ENCODE results near the gene INHBC.

Gene INHBC

GRCh38 chr12:57470286-57470969, 35.8 kb downstream of the INHBC start:
- no peak for DNase-seq

GRCh38 chr12:57470970-57471656, 36.5 kb downstream of the INHBC start:
- no peak for DNase-seq

GRCh38 chr12:57471661-57472060, 37.1 kb downstream of the INHBC start:
- DNase-seq, result no peak

- DNase-seq, result no peak
These were observed 37.8 kb downstream of the INHBC start for GRCh38 chr12:57472391-57472790.

GRCh38 chr12:57473392-57473791, 38.8 kb downstream of the INHBC start:
- no peak for DNase-seq

- DNase-seq, result no peak
These were observed 39.3 kb downstream of the INHBC start for GRCh38 chr12:57473886-57474285.

- no peak for DNase-seq
These were observed 39.8 kb downstream of the INHBC start for GRCh38 chr12:57474430-57474829.

- DNase-seq, result no peak
These were observed 40.3 kb downstream of the INHBC start for GRCh38 chr12:57474862-57475261.

GRCh38 chr12:57475271-57476161, 40.9 kb downstream of the INHBC start:
- no peak for DNase-seq

- no peak for DNase-seq
These were observed 41.8 kb downstream of the INHBC start for GRCh38 chr12:57476162-57476992.

- DNase-seq, result no peak
These were observed 42.6 kb downstream of the INHBC start for GRCh38 chr12:57476993-57477709.

- no peak for DNase-seq
These were observed 43.4 kb downstream of the INHBC start for GRCh38 chr12:57477710-57478681.

GRCh38 chr12:57479043-57479375, 44.4 kb downstream of the INHBC start:
- no peak for DNase-seq

GRCh38 chr12:57479376-57480115, 45.0 kb downstream of the INHBC start, which contains the start of gene ARHGAP9:
Gene ARHGAP9 (minus strand): TSS chr12:57479866. CDS start chr12:57479406, 460 bp downstream.
- DNase-seq, result no peak

GRCh38 chr12:57481671-57482070, 47.1 kb downstream of the INHBC start:
- DNase-seq, result no peak

- no peak for DNase-seq
These were observed 48.9 kb downstream of the INHBC start for GRCh38 chr12:57483466-57483865.

- no peak for DNase-seq
These were observed 51.1 kb downstream of the INHBC start for GRCh38 chr12:57485695-57486094.

- no peak for DNase-seq
These were observed 52.5 kb downstream of the INHBC start for GRCh38 chr12:57487055-57487596.

- peak; percentile 92 for DNase-seq
These were observed 53.2 kb downstream of the INHBC start, which contains the start of gene MARS1 for GRCh38 chr12:57487597-57488401. Gene MARS1 (plus strand): TSS chr12:57488068. CDS start chr12:57488091, 23 bp downstream.
